ENCODE measurements around the gene PCDH12. TPM values are rescaled to one million over a fixed set of nuclear protein-coding genes. Genes with fewer than 3 reads are reported as not detected.

PCDH12 gene
- total and polyA plus RNA-seq, 2 donors (not counting 3 experiments of a cell fraction or from before 2014, with no cell fraction given) = 6.2 to 20.4 TPM

GRCh38 chr5:141976176-141976575 lies 18.2 kb upstream of the PCDH12 start:
- no peaks in the 10 kb centered on the region for H3K9me1 ChIP-seq (replicated peaks; ENCODE audit: control insufficient read depth, extremely low read depth, insufficient read depth, low read length)
- peaks cover 14% of the 10 kb centered on the region for H3K79me2 ChIP-seq (ENCODE audit: control insufficient read depth, insufficient read depth, low read length)
- intact Hi-C loops (cut with micrococcal nuclease) = no loop called here
- FAIRE-seq (no peak), DNase-seq (ENCODE audit: low read depth, low spot score) (no peak)
- no peaks in the 10 kb centered on the region for H3K27me3 ChIP-seq (ENCODE audit: control insufficient read depth in 2 of 2, insufficient read depth in 2 of 2, low read length in 2 of 2)
- no TSS peak for BruUV-seq (replicated peaks)
- no peak overlapping the region for H3K9ac ChIP-seq (replicated peaks; ENCODE audit: extremely low read depth, insufficient read depth, low read length)
- CTCF ChIA-PET = interaction anchor here (1.0 to 2.8 kb wide), 5 partner anchors 12 to 284 kb away, joined by 4 to 14 read pairs (median 8); no protein-coding TSS in a partner anchor
- POLR2A ChIA-PET = no interaction called here
- peaks cover 27 to 31% of the 10 kb centered on the region in 2 experiments for H3K36me3 ChIP-seq (ENCODE audit: control insufficient read depth in 2 of 2, extremely low read depth in 1 of 2, insufficient read depth in 2 of 2, low read length in 2 of 2)
- peaks cover 6% of the 10 kb centered on the region for H3K4me1 ChIP-seq (ENCODE audit: control insufficient read depth, extremely low read depth, insufficient read depth, low read length)
- no peak overlapping the region for H2AFZ ChIP-seq (ENCODE audit: low read depth, low read length)
- H3K9me3 ChIP-seq (replicated peaks; ENCODE audit: control insufficient read depth, insufficient read depth, low read length) = no peaks in the 10 kb centered on the region
- no peak overlapping the region for H3K4me3 ChIP-seq (replicated peaks in 1 of 3; ENCODE audit: insufficient read depth in 1 of 3, low read depth in 1 of 3, low read length in 3 of 3)
- H3K4me2 ChIP-seq (ENCODE audit: insufficient read depth, low read length) = no peak overlapping the region
- dilution Hi-C loops (cut with MboI; ENCODE audit: extremely low pct_ligation_motif_present, low sequenced_read_pairs) = loop anchor here (25.0 kb wide), 1 partner anchor 161 kb away; no protein-coding TSS in a partner anchor
- no peaks in the 10 kb centered on the region for H4K20me1 ChIP-seq (replicated peaks; ENCODE audit: control insufficient read depth, extremely low read depth, insufficient read depth, low read length)
- TF ChIP-seq POLR2A (IDR thresholded peaks at IDR 0.05; ENCODE audit: low read depth, low read length) (no peak), EZH2 (IDR thresholded peaks at IDR 0.05; ENCODE audit: borderline replicate concordance, low read depth, low read length, severe bottlenecking) (no peak), MYC (IDR thresholded peaks at IDR 0.05; ENCODE audit: low read depth, low read length) (no peak), CTCF (IDR thresholded peaks at IDR 0.05; ENCODE audit: extremely low read depth in 1 of 2, insufficient read depth in 1 of 2, low read depth in 1 of 2, low read length in 2 of 2) (no peak), FOS (IDR thresholded peaks at IDR 0.05; ENCODE audit: borderline replicate concordance, insufficient read depth, low read length) (no peak), MAX (IDR thresholded peaks at IDR 0.05; ENCODE audit: insufficient read depth, insufficient read length) (no peak), POLR2AphosphoS5 (IDR thresholded peaks at IDR 0.05; ENCODE audit: insufficient read depth, low read depth, low read length) (no peak), GATA2 (IDR thresholded peaks at IDR 0.05; ENCODE audit: insufficient read depth, insufficient read length, low read depth, low read length) (no peak), JUN (IDR thresholded peaks at IDR 0.05; ENCODE audit: borderline replicate concordance, insufficient read depth, insufficient read length, low read depth) (no peak)
- H3K27ac ChIP-seq (ENCODE audit: insufficient read depth, low read depth, low read length) = no peak overlapping the region
